DMS153 (cell line): ENCODE results near the gene BRI3.
A peak's percentile ranks its signal among the peaks of the same experiment; 100 is the strongest.

ENCODE experiments used
- DNase-seq: peaks from one replicate; lab custom pipeline; 2025; lab: John Stamatoyannopoulos, UW

Gene BRI3

DNA sequence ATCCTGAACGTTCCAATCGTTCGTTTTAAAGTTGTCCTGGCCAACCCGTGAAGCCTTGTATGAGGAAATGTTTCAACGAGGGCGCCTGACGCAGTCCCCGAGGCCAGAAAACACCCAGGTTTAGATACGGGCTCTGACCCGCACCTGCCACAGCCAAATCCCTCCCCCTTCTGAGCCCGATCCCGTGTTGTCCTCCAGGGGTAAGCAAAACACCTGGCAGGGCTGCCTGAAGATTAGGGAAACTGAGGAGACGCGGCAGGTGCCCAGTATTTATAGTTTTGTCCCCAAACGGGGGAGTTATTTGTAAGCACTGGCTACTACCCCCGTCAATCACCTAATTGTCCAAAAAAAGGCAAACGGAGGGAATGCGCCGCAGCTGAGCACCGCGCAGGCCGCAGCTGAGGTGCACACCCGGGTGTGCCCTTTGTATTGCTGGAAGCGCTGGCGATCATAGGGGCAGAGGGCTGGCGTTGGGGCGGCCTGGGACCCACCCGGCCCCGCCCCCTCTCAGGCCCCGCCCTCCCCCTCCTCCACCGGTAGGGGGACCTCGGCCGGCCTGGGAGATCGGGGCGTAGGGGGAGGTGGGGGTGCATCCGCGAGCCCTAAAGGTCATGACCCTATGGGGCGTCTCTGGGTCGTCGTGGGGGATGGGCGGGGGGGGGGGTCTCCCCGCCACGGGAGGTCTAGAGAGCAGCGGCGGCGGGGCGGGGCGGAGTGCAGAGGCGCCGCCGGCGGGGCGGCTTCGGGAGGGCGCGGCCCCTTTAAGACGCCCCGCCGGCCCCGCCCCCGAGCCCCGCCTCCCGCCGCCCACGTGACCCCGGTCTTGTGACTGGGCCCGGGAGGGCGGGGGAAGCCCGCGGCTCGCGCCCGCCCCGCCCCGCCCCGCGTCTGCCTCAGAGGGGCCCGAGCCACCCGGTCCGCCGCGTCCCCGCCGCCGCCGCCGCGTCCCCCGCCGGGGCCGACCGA lies at the start of gene BRI3:
Gene BRI3 (plus strand): TSS at position 896 of the 966 bp plus-strand sequence. CDS start 110 bp downstream, outside the sequence.
- peak; percentile 86 for DNase-seq

DNA sequence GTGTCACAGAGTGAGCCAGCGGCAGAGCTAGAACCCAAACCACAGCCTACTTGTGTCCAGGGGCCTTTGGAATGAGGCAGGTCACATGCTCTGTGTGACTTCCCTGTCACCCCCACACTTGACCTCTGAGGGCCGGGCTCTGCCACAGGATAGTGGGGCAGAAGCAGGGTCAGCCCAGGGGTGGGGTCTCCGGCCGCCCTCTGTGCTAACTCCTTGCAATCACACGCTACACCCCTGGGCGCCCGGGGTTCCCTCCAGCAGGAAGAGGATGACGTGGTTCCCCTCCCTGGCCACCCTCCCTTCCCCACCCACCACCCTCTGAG lies 49.3 kb upstream of the BRI3 start:
- DNase-seq, result no peak

DNA sequence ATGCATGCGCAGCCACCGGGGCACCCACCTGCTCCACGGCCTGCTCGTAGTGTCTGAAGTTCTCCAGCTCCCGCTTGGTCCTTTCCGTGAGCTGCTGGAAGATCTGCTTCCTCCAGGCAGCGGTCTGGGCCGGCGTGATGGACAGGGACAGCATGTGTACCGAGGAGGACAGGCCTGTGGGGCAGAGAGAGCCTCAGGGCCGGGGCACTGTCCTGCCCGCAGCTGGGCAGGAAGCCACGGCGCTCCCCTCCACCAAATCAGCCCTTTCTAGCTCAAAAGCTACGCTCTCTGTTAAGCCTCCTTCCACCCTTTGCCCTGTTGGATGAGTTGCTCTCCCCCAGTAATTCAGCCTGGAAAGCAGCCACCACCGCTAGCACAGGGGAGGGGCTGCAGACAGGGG lies 48.7 kb upstream of the BRI3 start:
- no peak for DNase-seq

DNA sequence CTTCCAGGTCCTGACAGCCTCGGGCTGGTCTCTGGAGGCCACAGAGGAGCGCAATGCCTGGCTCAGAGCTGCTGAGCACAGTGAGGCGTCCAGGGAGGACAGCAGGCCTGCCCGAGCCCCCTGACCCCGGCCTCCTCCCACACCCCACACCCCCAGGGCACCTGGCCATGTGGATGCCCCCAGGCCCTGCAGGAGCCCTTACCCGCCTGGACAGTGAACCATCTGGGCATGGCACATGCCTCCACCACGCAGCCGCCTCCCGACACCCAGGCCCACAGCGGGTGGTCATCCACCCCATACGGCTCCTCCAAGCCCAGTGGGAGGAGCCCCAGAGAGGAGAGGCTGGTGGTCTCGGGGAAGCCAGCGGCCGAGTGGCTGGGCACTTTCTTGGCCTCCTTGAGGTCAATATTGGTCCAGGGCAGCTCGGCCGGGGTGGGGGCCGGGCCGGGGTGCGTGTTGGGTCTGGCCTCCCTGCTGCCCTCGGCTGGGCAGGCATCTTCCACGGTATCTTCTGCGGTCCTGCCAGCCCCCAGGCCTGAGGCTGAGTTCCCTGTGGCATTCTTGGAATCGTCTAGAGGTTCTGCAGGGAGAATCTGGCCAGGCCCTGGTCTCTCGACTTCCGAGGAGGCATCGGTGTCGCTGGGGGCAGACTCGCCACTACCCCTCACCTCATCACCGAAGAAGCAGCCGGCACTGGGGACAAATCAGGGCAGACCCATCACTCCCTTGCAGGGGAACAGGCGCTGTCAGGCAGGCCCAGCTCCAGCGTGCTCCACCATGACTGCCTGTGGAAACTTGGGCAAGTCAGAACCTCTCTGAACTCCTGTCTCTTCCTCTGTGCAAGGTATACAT lies 48.0 kb upstream of the BRI3 start:
- no peak for DNase-seq

DNA sequence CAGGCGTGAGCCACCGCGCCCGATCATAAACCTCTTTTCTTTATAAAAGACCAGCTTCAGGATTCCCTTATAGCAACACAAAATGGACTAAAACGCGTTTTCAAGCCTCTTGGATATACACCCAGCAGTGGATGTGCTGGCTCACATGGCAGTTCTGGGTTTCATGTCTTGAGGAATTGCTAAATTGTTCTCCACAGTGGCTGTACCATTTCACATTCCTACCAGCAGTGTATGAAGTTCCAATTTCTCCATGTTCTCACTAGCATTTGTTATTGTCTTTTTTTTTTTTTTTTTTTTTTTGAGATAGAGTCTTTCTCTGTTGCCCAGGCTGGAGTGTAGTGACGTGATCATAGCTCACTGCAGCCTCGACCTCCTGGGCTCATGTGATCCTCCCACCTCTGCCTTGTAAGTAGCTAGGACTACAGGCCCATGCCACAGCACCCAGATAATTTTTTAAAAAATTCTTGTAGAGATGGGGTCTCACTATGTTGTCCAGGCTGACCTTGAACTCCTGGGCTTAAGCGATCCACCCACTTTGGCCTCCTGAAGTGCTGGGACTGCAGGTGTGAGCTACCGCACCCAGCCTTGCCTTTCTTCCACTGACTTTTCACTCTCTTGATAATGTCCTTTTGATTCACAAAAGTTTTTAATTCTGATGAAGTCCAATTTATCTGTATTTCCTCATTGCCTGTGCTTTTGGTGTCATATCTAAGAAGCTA lies 46.9 kb upstream of the BRI3 start:
- no peak for DNase-seq

GRCh38 chr7:98235901-98236300 lies 45.6 kb upstream of the BRI3 start:
- DNase-seq, result no peak

- DNase-seq, result no peak
These were observed 44.9 kb upstream of the BRI3 start for GRCh38 chr7:98236355-98237185.

GRCh38 chr7:98238076-98238475 lies 43.4 kb upstream of the BRI3 start:
- DNase-seq, result no peak

- DNase-seq, result no peak
These were observed 42.5 kb upstream of the BRI3 start for GRCh38 chr7:98238976-98239375.

- no peak for DNase-seq
These were observed 40.4 kb upstream of the BRI3 start for GRCh38 chr7:98240961-98241673.

DNA sequence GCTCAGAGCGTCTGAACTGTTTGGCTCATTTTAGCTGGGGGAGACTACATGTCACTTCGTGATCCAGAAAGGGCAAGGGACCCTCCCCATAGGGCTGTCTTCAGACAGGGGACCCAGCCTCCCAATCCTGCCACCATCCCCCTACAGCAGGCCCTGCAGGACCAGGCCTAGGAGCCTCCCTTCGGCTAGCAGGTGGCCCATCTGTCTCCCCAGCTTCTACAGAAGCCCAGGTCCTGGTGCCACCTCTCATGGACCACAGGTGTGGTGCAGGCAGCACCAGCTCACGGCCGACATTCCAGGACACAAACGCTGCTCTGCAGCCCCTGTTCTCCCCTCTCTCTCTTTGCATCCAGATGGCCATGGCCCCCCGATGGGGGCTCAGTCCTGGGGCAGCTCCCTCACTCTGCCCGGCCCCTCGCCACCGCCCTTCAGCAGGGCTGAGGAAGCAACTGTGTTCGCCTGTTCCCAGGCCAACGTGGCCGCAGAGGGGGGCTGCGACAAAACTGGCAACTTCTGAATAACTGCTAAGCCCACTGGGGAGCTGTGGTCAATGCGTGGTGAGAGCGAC lies 39.7 kb upstream of the BRI3 start:
- no peak for DNase-seq

DNA sequence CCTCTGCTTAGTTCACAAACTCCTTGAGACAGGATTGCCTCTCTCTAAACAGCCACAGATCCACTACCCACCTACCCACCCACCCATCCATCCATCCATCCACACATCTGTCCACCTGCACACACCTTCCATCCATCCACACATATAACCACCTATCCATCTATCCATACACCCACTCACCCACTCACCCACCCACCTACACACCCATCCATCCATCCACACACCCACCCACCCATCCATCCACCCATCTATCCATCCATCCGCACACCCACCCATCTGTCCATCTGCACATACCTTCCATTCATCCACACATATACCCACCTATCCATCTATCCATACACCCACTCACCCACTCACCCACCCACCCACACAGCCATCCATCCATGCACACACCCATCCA lies 39.1 kb upstream of the BRI3 start:
- DNase-seq, result no peak

DNA sequence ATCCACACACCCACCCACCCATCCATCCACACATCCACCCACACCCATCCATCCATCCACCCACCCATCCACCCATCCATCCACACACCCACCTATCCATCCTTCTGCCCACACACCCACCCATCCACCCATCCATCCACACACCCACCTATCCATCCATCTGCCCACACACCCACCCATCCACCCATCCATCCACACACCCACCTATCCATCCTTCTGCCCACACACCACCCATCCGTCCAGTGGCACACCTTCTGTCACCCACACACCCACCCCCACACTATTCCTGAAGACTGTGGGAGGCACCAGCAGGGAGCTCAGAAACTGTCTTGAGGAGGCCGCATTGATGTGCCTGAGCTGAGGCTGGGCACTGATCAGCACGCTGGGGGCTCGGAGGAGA lies 38.6 kb upstream of the BRI3 start:
- DNase-seq, result no peak

GRCh38 chr7:98244871-98245270 lies 36.6 kb upstream of the BRI3 start:
- DNase-seq, result no peak

GRCh38 chr7:98248156-98248555 lies 33.3 kb upstream of the BRI3 start:
- no peak for DNase-seq

GRCh38 chr7:98249106-98249505 lies 32.4 kb upstream of the BRI3 start:
- no peak for DNase-seq

DNA sequence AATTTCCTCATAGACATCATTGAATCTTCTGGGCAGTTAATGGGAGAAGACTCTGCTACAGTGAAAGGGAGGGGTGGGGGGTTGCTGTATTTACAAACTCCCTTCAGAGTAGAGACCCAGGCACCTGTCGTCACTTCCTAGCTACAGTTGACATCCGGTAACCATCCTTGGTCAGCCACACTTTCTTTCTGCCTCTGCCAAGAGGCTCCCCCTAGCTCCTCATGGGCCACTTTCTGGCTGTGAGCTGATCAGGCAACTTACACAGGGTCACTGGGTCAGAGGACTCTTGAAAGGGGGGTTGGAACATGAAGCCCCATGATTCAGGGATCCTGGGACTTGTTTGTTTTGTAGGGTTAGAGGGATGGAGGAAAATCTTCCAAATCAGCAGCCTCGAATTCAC lies 30.7 kb upstream of the BRI3 start:
- DNase-seq, result peak; percentile 28

DNA sequence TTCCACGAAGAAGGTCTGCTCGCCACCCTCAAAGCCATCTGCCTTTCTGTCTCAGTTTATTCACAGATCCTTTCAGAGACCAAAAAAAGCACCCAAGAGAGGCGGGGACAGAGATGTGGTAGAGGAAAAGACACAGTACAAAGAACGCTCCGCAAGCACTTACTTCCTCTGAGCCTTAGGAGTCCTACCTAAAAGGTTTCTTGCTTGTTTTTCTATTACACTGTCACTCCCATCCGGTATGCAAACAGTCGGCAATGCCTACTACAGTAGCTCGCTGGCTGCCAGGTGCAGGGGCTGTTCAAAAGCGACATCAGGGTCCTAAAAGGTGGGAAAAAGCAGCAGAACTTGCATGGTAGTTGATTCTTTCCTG lies 30.3 kb upstream of the BRI3 start:
- DNase-seq, result no peak

- peak; percentile 88 for DNase-seq
These were observed 29.7 kb upstream of the BRI3 start, which contains the start of gene TECPR1 for GRCh38 chr7:98251601-98252424. Gene TECPR1 (minus strand): TSS chr7:98252232. CDS start chr7:98246146, 6,086 bp downstream.
